IMR-90 (cell line): Measurements from ENCODE around the gene PNKP. TPM values are rescaled to one million over a fixed set of nuclear protein-coding genes. Genes with fewer than 3 reads are reported as not detected.

Experiments
- ATAC-seq: fragments of 200-7000 bp; cut with Tn5 transposase; 2 replicates; pipeline ENCODE4 v1.9.1; 2020; ENCODE audit warnings: low read depth, mild to moderate bottlenecking, moderate library complexity
- BruUV-seq: library from RNA; stranded (reverse); fragments of 400-500 nt; replicated peaks from 2 replicates; lab custom pipeline; 2021; lab: Mats Ljungman, UMichigan
- CTCF ChIA-PET: fragments of 300-600 bp; formaldehyde crosslinking; extraction: SDS; loops from one replicate; lab custom pipeline; 2021; ENCODE audit warnings: antibody characterized with exemption; lab: Yijun Ruan, JAX
- POLR2A ChIA-PET: fragments of 300-600 bp; sonication (Branson Sonifier 250); formaldehyde crosslinking; loops from one replicate; lab custom pipeline; 2022; ENCODE audit warnings: antibody characterized with exemption; ENCODE audit not compliant: unreplicated experiment; lab: Charles Lee
- DNase-seq: peaks from one replicate; pipeline ENCODE4 v3.0.0; 2013
- H2AFZ ChIP-seq: replicated peaks from 2 replicates; pipeline ENCODE3; 2013; ENCODE audit warnings: low read length, mild to moderate bottlenecking; ENCODE audit not compliant: poor library complexity
- H2AK5ac ChIP-seq: 2 replicates; pipeline ENCODE4 v1.6.1; 2013; ENCODE audit warnings: low read depth, low read length, inconsistent platforms
- H2AK9ac ChIP-seq: replicated peaks from 2 replicates; pipeline ENCODE3; 2013; ENCODE audit warnings: mild to moderate bottlenecking, low read depth, low read length, moderate library complexity; ENCODE audit not compliant: poor library complexity
- H2BK120ac ChIP-seq: 2 replicates; pipeline ENCODE4 v1.6.1; 2013; ENCODE audit warnings: low read depth, low read length, inconsistent platforms
- H2BK15ac ChIP-seq: 3 replicates; pipeline ENCODE4 v1.6.1; 2013; ENCODE audit warnings: low read depth, low read length, inconsistent platforms
- H2BK20ac ChIP-seq: 2 replicates; pipeline ENCODE4 v1.6.1; 2013; ENCODE audit warnings: low read depth, mild to moderate bottlenecking, inconsistent platforms, low read length, moderate library complexity
- H2BK5ac ChIP-seq: 2 replicates; pipeline ENCODE4 v1.6.1; 2013; ENCODE audit warnings: mild to moderate bottlenecking, low read depth, low read length, inconsistent platforms; ENCODE audit not compliant: poor library complexity, severe bottlenecking
- H3K14ac ChIP-seq: replicated peaks from 2 replicates; pipeline ENCODE4 v1.6.1; 2013; ENCODE audit warnings: low read depth, low read length, inconsistent platforms
- H3K18ac ChIP-seq: 2 replicates; pipeline ENCODE4 v1.6.1; 2013; ENCODE audit warnings: low read depth, low read length, control low read depth
- H3K23ac ChIP-seq: 2 replicates; pipeline ENCODE4 v1.6.1; 2013; ENCODE audit warnings: low read depth, low read length, inconsistent platforms
- H3K27ac ChIP-seq: 2 replicates; pipeline ENCODE4 v1.5.1; 2013; ENCODE audit warnings: mild to moderate bottlenecking, control low read depth, low read length; ENCODE audit not compliant: insufficient read depth
- H3K27me3 ChIP-seq: 2 replicates; pipeline ENCODE4 v1.6.1; 2013; ENCODE audit warnings: low read length; ENCODE audit not compliant: control insufficient read depth, insufficient read depth
- H3K36me3 ChIP-seq: 2 replicates; pipeline ENCODE4 v1.6.1; 2013; ENCODE audit warnings: low read length, mixed read lengths; ENCODE audit not compliant: control insufficient read depth, insufficient read depth
- H3K4ac ChIP-seq: 2 replicates; pipeline ENCODE4 v1.6.1; 2013; ENCODE audit warnings: low read depth, low read length, inconsistent platforms
- H3K4me1 ChIP-seq: 2 replicates; pipeline ENCODE4 v1.6.1; 2013; ENCODE audit warnings: low read length, mixed read lengths; ENCODE audit not compliant: control insufficient read depth, insufficient read depth
- H3K4me2 ChIP-seq: 2 replicates; pipeline ENCODE4 v1.6.1; 2013; ENCODE audit warnings: low read depth, mild to moderate bottlenecking, control low read depth, low read length, moderate library complexity
- H3K4me3 ChIP-seq: 2 replicates; pipeline ENCODE4 v1.5.1; 2013; ENCODE audit warnings: low read depth, mild to moderate bottlenecking, control low read depth, low read length, moderate library complexity; ENCODE audit not compliant: insufficient read depth
- H3K56ac ChIP-seq: 2 replicates; pipeline ENCODE4 v1.6.1; 2013; ENCODE audit warnings: low read length, inconsistent platforms; ENCODE audit not compliant: insufficient read depth; ENCODE audit errors: extremely low read depth
- H3K79me1 ChIP-seq, 2 experiments: 2 replicates each; pipeline ENCODE4 v1.6.1; 2013; ENCODE audit warnings: low read length in 2 of 2, inconsistent platforms in 1 of 2, low read depth in 1 of 2
- H3K9ac ChIP-seq: 2 replicates; pipeline ENCODE4 v1.6.1; 2013; ENCODE audit warnings: low read depth, low read length, control low read depth
- H3K9me1 ChIP-seq: 2 replicates; pipeline ENCODE4 v1.6.1; 2013; ENCODE audit warnings: low read length, inconsistent platforms; ENCODE audit not compliant: insufficient read depth
- H3K9me3 ChIP-seq: 2 replicates; pipeline ENCODE4 v1.6.1; 2013; ENCODE audit warnings: low read length; ENCODE audit not compliant: control insufficient read depth, insufficient read depth
- H4K20me1 ChIP-seq: 2 replicates; pipeline ENCODE4 v1.6.1; 2013; ENCODE audit warnings: low read length, inconsistent platforms; ENCODE audit not compliant: insufficient read depth
- H4K5ac ChIP-seq: 2 replicates; pipeline ENCODE4 v1.6.1; 2013; ENCODE audit warnings: mild to moderate bottlenecking, low read depth, low read length, control low read depth
- H4K8ac ChIP-seq, 2 experiments: 2 replicates each; pipeline ENCODE4 v1.6.1; 2013; ENCODE audit warnings: low read depth in 2 of 2, low read length in 2 of 2, control low read depth in 1 of 2, inconsistent platforms in 1 of 2
- H4K91ac ChIP-seq: 2 replicates; pipeline ENCODE4 v1.6.1; 2013; ENCODE audit warnings: low read depth, low read length, inconsistent platforms; ENCODE audit not compliant: insufficient read depth
- NFE2L2 ChIP-seq: fragments of 150-350 bp; IDR thresholded peaks from 2 replicates; pipeline ENCODE4 v1.6.1; 2016; ENCODE audit warnings: low read depth, mild to moderate bottlenecking, low read length
- WGBS, 2 experiments: methylation state at CpG; one replicate each; pipeline versions ENCODE4 v1.1.5 to v1.1.7; 2013; ENCODE audit warnings: missing lambda C conversion rate in 2 of 2; ENCODE audit not compliant: insufficient read length in 1 of 2; ENCODE audit errors: extremely low coverage in 2 of 2; 5-methylcytosine and 5-hydroxymethylcytosine counted together
- dilution Hi-C: fragments of 300-500 bp; cut with HindIII; formaldehyde crosslinking; loops from one replicate; pipeline ENCODE4 v1.14.3; 2018; ENCODE audit warnings: low sequenced_read_pairs; ENCODE audit not compliant: unreplicated experiment
- in situ Hi-C: fragments of 300-500 bp; cut with MboI; formaldehyde crosslinking; loops from 3 replicates; pipeline ENCODE4 v1.14.3; 2019; ENCODE audit warnings: low sequenced_read_pairs, inconsistent platforms, mixed read lengths
- intact Hi-C: fragments of 100-400 bp; cut with micrococcal nuclease; formaldehyde crosslinking; loops from 2 replicates; pipeline ENCODE4 v1.10.0; 2022
- polyA plus RNA-seq, 3 experiments: library from polyadenylated mRNA; depleted of rRNA; stranded (reverse); fragments of >200 nt; gene quantifications; 2 replicates each; pipeline ENCODE4 v1.2.3, GENCODE V29; 2012; ENCODE audit warnings: low replicate concordance in 1 of 3
- total RNA-seq: library from RNA; depleted of rRNA; stranded (reverse); fragments of >200 nt; gene quantifications from 2 replicates; pipeline ENCODE4 v1.2.3, GENCODE V29; 2012

Gene PNKP
- total and polyA plus RNA-seq, 2 of the 4 experiments (the other 2 are of a cell fraction): 14.2 to 25.0 TPM

DNA sequence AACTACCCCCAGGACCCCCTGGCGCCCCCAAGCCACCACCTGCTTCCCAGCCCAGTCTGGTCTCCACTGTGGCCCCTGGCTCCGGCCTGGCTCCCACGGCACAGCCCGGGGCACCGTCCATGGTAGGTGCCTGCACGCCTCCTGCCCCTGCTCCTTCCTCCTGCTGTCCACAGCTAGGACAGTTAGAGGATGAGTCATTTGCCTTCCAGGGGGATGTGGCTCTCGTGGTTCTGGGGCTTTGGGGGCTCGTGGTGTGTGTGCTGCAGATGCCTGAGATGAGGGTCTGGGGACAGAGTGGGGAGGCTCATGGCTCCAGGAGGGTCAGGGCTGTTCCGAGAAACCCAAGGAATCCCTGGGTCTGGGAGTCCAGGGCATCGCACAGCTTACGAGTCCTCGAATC, 36.6 kb downstream of the PNKP start:
- dilution Hi-C loops: no loop called here
- peaks cover 3 to 30% of the 10 kb centered on the region in 2 experiments; a peak in 3 of 4 replicates for H3K79me1 ChIP-seq
- H3K36me3 ChIP-seq: peaks cover 68% of the 10 kb centered on the region
- no peak overlapping the region for H4K8ac ChIP-seq
- no peak overlapping the region for H2BK120ac ChIP-seq
- H2AFZ ChIP-seq: no peak overlapping the region
- no peak overlapping the region for H3K23ac ChIP-seq
- H3K18ac ChIP-seq: no peak overlapping the region
- H3K4me1 ChIP-seq: no peaks in the 10 kb centered on the region
- ChIA-PET CTCF (no interaction called here), POLR2A (no interaction called here)
- ATAC-seq (no peak), DNase-seq (no peak)
- no peaks in the 10 kb centered on the region for H3K27me3 ChIP-seq
- in situ Hi-C loops: no loop called here
- no peak overlapping the region for H3K27ac ChIP-seq
- peaks cover 23% of the 10 kb centered on the region for H4K20me1 ChIP-seq
- TF ChIP-seq NFE2L2: no peak
- intact Hi-C loops: no loop called here
- peaks cover 3% of the 10 kb centered on the region; the same call in 1 of the 2 replicates for H3K9me1 ChIP-seq
- no peak overlapping the region for H2BK15ac ChIP-seq
- 87% methylated on average over 5 of the region's 12 CpGs; no CpG with 5 or more reads in 1 of the 2 experiments for WGBS, 2 experiments
- H3K4me2 ChIP-seq: no peak overlapping the region
- H4K91ac ChIP-seq: no peak overlapping the region
- H3K4me3 ChIP-seq: no peak overlapping the region
- H3K14ac ChIP-seq: no peak overlapping the region
- H3K9ac ChIP-seq: no peak overlapping the region
- no peak overlapping the region for H2BK20ac ChIP-seq
- H3K9me3 ChIP-seq: no peaks in the 10 kb centered on the region
- no peak overlapping the region for H2BK5ac ChIP-seq
- H3K4ac ChIP-seq: no peak overlapping the region
- H2AK5ac ChIP-seq: no peak overlapping the region
- H2AK9ac ChIP-seq: no peak overlapping the region
- H3K56ac ChIP-seq: no peak overlapping the region
- no TSS peak for BruUV-seq
- no peak overlapping the region for H4K5ac ChIP-seq
